ENCODE measurements around the gene PALD1.

The PALD1 gene

GRCh38 chr10:70497120-70497545 is 18.6 kb downstream of the PALD1 start:
- Histone ChIP-seq H3K9ac (ENCODE audit: low read length) (peak overlapping the region; percentile 25), H4K20me1 (ENCODE audit: low read depth, low read length) (no peaks in the 10 kb centered on the region; the same call in 1 of the 2 replicates), H3K27ac (ENCODE audit: low read depth, low read length) (peak overlapping the region; percentile 100), H3K9me2 (replicated peaks; ENCODE audit: insufficient read depth, low read length) (no peaks in the 10 kb centered on the region), H3K79me2 (ENCODE audit: insufficient read depth, low read length) (peaks cover 96% of the 10 kb centered on the region), H3K27me3 (ENCODE audit: low read length) (no peaks in the 10 kb centered on the region), H3K36me3 (ENCODE audit: low read length) (no peaks in the 10 kb centered on the region), H3K4me3 (ENCODE audit: insufficient read depth, low read length, poor library complexity, severe bottlenecking) (no peak overlapping the region), H3F3A (ENCODE audit: insufficient read depth) (peaks cover 69% of the 10 kb centered on the region), H3K9me3 (ENCODE audit: insufficient read depth, low read length) (no peaks in the 10 kb centered on the region), H3K4me2 (ENCODE audit: low read depth, low read length, poor library complexity, severe bottlenecking) (peak overlapping the region; percentile 100), H2AFZ (ENCODE audit: low read depth, low read length, severe bottlenecking) (no peak overlapping the region)
- TF ChIP-seq CTCF (IDR thresholded peaks at IDR 0.05; ENCODE audit: insufficient read depth, low read length, poor library complexity, severe bottlenecking) (no peak), EZH2phosphoT487 (conservative IDR thresholded peaks at IDR 0.05; ENCODE audit: low read length) (no peak)

- no peaks in the 10 kb centered on the region for H3K9me2 ChIP-seq (replicated peaks; ENCODE audit: insufficient read depth, low read length)
- no peaks in the 10 kb centered on the region for H3K27me3 ChIP-seq (ENCODE audit: low read length)
- no peaks in the 10 kb centered on the region for H3K9me3 ChIP-seq (ENCODE audit: insufficient read depth, low read length)
- peak overlapping the region; percentile 100 for H3K27ac ChIP-seq (ENCODE audit: low read depth, low read length)
- peaks cover 49% of the 10 kb centered on the region for H3F3A ChIP-seq (ENCODE audit: insufficient read depth)
- H3K36me3 ChIP-seq (ENCODE audit: low read length), result no peaks in the 10 kb centered on the region
- H4K20me1 ChIP-seq (ENCODE audit: low read depth, low read length), result no peaks in the 10 kb centered on the region; the same call in 1 of the 2 replicates
- peaks cover 100% of the 10 kb centered on the region for H3K79me2 ChIP-seq (ENCODE audit: insufficient read depth, low read length)
- peak overlapping the region; percentile 47 for H3K9ac ChIP-seq (ENCODE audit: low read length)
- H3K4me2 ChIP-seq (ENCODE audit: low read depth, low read length, poor library complexity, severe bottlenecking), result peak overlapping the region; percentile 47
- H2AFZ ChIP-seq (ENCODE audit: low read depth, low read length, severe bottlenecking), result no peak overlapping the region
- no peak overlapping the region for H3K4me3 ChIP-seq (ENCODE audit: insufficient read depth, low read length, poor library complexity, severe bottlenecking)
- TF ChIP-seq CTCF (IDR thresholded peaks at IDR 0.05; ENCODE audit: insufficient read depth, low read length, poor library complexity, severe bottlenecking) (no peak), EZH2phosphoT487 (conservative IDR thresholded peaks at IDR 0.05; ENCODE audit: low read length) (no peak)
Measured at GRCh38 chr10:70498970-70499835, 20.6 kb downstream of the PALD1 start.

- H3K9me2 ChIP-seq (replicated peaks; ENCODE audit: insufficient read depth, low read length), result no peaks in the 10 kb centered on the region
- H3F3A ChIP-seq (ENCODE audit: insufficient read depth), result peaks cover 46% of the 10 kb centered on the region
- H4K20me1 ChIP-seq (ENCODE audit: low read depth, low read length), result peaks cover 5% of the 10 kb centered on the region; the same call in 1 of the 2 replicates
- peak overlapping the region; percentile 47 for H3K4me2 ChIP-seq (ENCODE audit: low read depth, low read length, poor library complexity, severe bottlenecking)
- H2AFZ ChIP-seq (ENCODE audit: low read depth, low read length, severe bottlenecking), result no peak overlapping the region
- no peak overlapping the region for H3K4me3 ChIP-seq (ENCODE audit: insufficient read depth, low read length, poor library complexity, severe bottlenecking)
- TF ChIP-seq EZH2phosphoT487 (conservative IDR thresholded peaks at IDR 0.05; ENCODE audit: low read length) (no peak), CTCF (IDR thresholded peaks at IDR 0.05; ENCODE audit: insufficient read depth, low read length, poor library complexity, severe bottlenecking) (no peak)
- H3K36me3 ChIP-seq (ENCODE audit: low read length), result no peaks in the 10 kb centered on the region
- H3K9me3 ChIP-seq (ENCODE audit: insufficient read depth, low read length), result no peaks in the 10 kb centered on the region
- H3K27me3 ChIP-seq (ENCODE audit: low read length), result no peaks in the 10 kb centered on the region
- peak overlapping the region; percentile 47 for H3K9ac ChIP-seq (ENCODE audit: low read length)
- H3K79me2 ChIP-seq (ENCODE audit: insufficient read depth, low read length), result peaks cover 100% of the 10 kb centered on the region
- peak overlapping the region; percentile 100 for H3K27ac ChIP-seq (ENCODE audit: low read depth, low read length)
Measured at GRCh38 chr10:70499836-70500167, 21.2 kb downstream of the PALD1 start.

Data from SU-DHL-6 (cell line).